HepG2 (cell line): Measurements from ENCODE around the gene SLC43A1. TPM values are rescaled to one million over a fixed set of nuclear protein-coding genes. Genes with fewer than 3 reads are reported as not detected.
A peak's percentile ranks its signal among the peaks of the same experiment; 100 is the strongest.

Experiments
- BCLAF1 ChIP-seq: fragments of 450-650 bp; IDR thresholded peaks from 2 replicates; pipeline ENCODE4 v1.6.1; 2017; ENCODE audit warnings: mild to moderate bottlenecking
- BRF2 ChIP-seq: sonication (generic); formaldehyde crosslinking; IDR thresholded peaks from 2 replicates; pipeline ENCODE4 v1.8.1; 2022; ENCODE audit warnings: mild to moderate bottlenecking, missing genetic modification reagents
- CEBPG ChIP-seq: IDR thresholded peaks from 2 replicates; pipeline ENCODE4 v1.6.1; 2016
- ESRRA ChIP-seq: sonication (generic); formaldehyde crosslinking; IDR thresholded peaks from 2 replicates; pipeline ENCODE4 v1.5.1; 2020; ENCODE audit warnings: mild to moderate bottlenecking, low read depth, missing genetic modification reagents
- HMG20A ChIP-seq: IDR thresholded peaks from 2 replicates; pipeline ENCODE4 v1.6.1; 2016; ENCODE audit warnings: borderline replicate concordance
- PHF21A ChIP-seq: sonication (generic); formaldehyde crosslinking; IDR thresholded peaks from 2 replicates; pipeline ENCODE4 v1.5.0; 2020; ENCODE audit warnings: mild to moderate bottlenecking, missing genetic modification reagents
- REST ChIP-seq, 2 experiments: IDR thresholded peaks; 2 replicates each; pipeline ENCODE4 v1.6.1; 2011 to 2012; ENCODE audit warnings: low read length in 2 of 2, borderline replicate concordance in 1 of 2, low read depth in 1 of 2, mild to moderate bottlenecking in 1 of 2, moderate library complexity in 1 of 2
- ZNF292 ChIP-seq: sonication (generic); formaldehyde crosslinking; IDR thresholded peaks from 2 replicates; pipeline ENCODE4 v1.8.1; 2022; ENCODE audit warnings: mild to moderate bottlenecking, low read depth, missing genetic modification reagents, borderline replicate concordance
- ZNF569 ChIP-seq: sonication (generic); formaldehyde crosslinking; IDR thresholded peaks from 2 replicates; pipeline ENCODE4 v1.5.0; 2020; ENCODE audit warnings: mild to moderate bottlenecking, missing genetic modification reagents, moderate library complexity, borderline replicate concordance
- ZNF616 ChIP-seq: sonication (generic); formaldehyde crosslinking; IDR thresholded peaks from 2 replicates; pipeline ENCODE4 v1.5.0; 2020; ENCODE audit warnings: low read depth, mild to moderate bottlenecking, missing genetic modification reagents
- polyA plus RNA-seq, 8 experiments: library from polyadenylated mRNA; depleted of rRNA in 3 of 8; stranded (reverse) in 7 of 8; unstranded in 1 of 8; fragments of >200 nt; fragmentation: Illumina TruSeq in 4 of 8; extraction: Trizol in 4 of 8; gene quantifications; 2 replicates each; pipeline versions ENCODE4 v1.2.1 to v1.2.3, GENCODE V29; 2011 to 2016; ENCODE audit warnings: low read depth in 4 of 8, missing spikeins in 1 of 8, mixed read lengths in 1 of 8; ENCODE audit not compliant: insufficient read depth in 1 of 8
- total RNA-seq, 5 experiments: library from RNA; depleted of rRNA; stranded (reverse); fragments of >200 nt; fragmentation: Illumina TruSeq; extraction: Trizol; gene quantifications; 2 replicates each; pipeline ENCODE4 v1.2.3, GENCODE V29; 2016; ENCODE audit warnings: low read depth in 1 of 5
- TF ChIP-seq, protein P1 (sequence below): sonication (generic); formaldehyde crosslinking; IDR thresholded peaks from 2 replicates; pipeline ENCODE4 v1.4.0; 2020; ENCODE audit warnings: missing genetic modification reagents

SLC43A1 gene
- total and polyA plus RNA-seq, 2 of the 13 experiments (the other 11 are each of a cell fraction or from before 2014, with no cell fraction given) = 72.3 to 87.6 TPM

DNA sequence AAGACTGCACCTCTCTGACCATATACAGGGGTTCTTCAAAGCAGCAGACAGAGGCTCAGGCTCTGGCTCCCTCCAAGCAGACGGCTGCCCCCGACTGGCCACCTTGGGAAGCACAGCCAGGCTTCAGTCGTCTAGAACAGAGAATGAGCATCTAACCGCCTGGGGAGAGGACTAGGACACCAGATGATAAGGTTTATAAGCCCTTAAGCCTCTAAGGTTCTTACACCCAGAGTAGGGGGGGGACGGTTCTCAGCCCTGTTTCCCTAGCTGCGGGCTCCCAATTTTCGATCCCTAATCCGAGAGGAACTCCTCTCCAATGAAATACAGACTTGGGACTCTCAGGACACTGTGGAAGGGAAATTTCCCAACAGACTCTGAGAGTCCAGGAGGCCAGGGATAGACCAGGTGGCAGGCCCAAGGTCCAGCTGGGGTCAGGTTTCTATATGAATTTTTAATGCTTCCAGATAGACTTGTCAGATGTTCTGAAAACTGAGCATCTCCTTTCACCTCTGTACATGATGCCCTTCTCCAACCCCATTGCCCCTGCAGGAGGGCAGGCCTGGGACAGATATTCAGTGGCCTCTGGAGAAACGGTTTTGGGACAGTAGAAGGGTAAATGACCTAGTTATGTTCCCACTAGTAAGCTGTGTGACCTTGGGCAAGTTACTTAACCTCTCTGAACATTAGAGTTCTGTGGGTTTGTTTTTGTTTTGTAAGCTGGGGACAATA is 34.9 kb downstream of the SLC43A1 start (continued):
- TF ChIP-seq BCLAF1 (no peak), ESRRA (CRISPR knock-in tag) (no peak), ZNF292 (CRISPR knock-in tag) (no peak), HMG20A (CRISPR knock-in tag) (no peak), PHF21A (peak; percentile 57; the same call in 1 of the 2 replicates), BRF2 (CRISPR knock-in tag) (no peak), REST (IDR thresholded peaks at IDR 0.05; ENCODE audit: borderline replicate concordance in 1 of 2, low read depth in 1 of 2, low read length in 2 of 2) (no peak), CEBPG (CRISPR knock-in tag) (no peak), ZNF569 (CRISPR knock-in tag) (no peak), ZNF616 (CRISPR knock-in tag) (no peak)
- TF ChIP-seq, protein P1, sequence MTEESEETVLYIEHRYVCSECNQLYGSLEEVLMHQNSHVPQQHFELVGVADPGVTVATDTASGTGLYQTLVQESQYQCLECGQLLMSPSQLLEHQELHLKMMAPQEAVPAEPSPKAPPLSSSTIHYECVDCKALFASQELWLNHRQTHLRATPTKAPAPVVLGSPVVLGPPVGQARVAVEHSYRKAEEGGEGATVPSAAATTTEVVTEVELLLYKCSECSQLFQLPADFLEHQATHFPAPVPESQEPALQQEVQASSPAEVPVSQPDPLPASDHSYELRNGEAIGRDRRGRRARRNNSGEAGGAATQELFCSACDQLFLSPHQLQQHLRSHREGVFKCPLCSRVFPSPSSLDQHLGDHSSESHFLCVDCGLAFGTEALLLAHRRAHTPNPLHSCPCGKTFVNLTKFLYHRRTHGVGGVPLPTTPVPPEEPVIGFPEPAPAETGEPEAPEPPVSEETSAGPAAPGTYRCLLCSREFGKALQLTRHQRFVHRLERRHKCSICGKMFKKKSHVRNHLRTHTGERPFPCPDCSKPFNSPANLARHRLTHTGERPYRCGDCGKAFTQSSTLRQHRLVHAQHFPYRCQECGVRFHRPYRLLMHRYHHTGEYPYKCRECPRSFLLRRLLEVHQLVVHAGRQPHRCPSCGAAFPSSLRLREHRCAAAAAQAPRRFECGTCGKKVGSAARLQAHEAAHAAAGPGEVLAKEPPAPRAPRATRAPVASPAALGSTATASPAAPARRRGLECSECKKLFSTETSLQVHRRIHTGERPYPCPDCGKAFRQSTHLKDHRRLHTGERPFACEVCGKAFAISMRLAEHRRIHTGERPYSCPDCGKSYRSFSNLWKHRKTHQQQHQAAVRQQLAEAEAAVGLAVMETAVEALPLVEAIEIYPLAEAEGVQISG (CRISPR knock-in tag) = no peak
